SK-N-SH (cell line): ENCODE measurements around the gene RBP5. TPM values are rescaled to one million over a fixed set of nuclear protein-coding genes. Genes with fewer than 3 reads are reported as not detected.

Source experiments
- CHD2 ChIP-seq: fragments of 150-350 bp; IDR thresholded peaks from 2 replicates; pipeline ENCODE4 v1.6.1; 2018; ENCODE audit warnings: low read length; ENCODE audit not compliant: partially characterized antibody
- ELF1 ChIP-seq: IDR thresholded peaks from 2 replicates; pipeline ENCODE4 v1.4.0; 2012
- EP300 ChIP-seq, 2 experiments: IDR thresholded peaks; 2 replicates each; pipeline versions ENCODE4 v1.4.0 to v1.6.1; 2012; ENCODE audit warnings: borderline replicate concordance in 1 of 2, low read depth in 1 of 2, low read length in 1 of 2
- FOXJ3 ChIP-seq: sonication (generic); formaldehyde crosslinking; IDR thresholded peaks from 2 replicates; pipeline ENCODE4 v1.5.1; 2020; ENCODE audit warnings: mild to moderate bottlenecking, missing genetic modification reagents
- FOXM1 ChIP-seq: IDR thresholded peaks from 2 replicates; pipeline ENCODE4 v1.4.0; 2012; ENCODE audit warnings: low read depth, mild to moderate bottlenecking
- GATA2 ChIP-seq: sonication (generic); formaldehyde crosslinking; IDR thresholded peaks from 2 replicates; pipeline ENCODE4 v1.5.0; 2020; ENCODE audit warnings: mild to moderate bottlenecking, missing genetic modification reagents
- MAX ChIP-seq: IDR thresholded peaks from 2 replicates; pipeline ENCODE4 v1.4.0; 2012; ENCODE audit warnings: low read depth
- MEF2A ChIP-seq: IDR thresholded peaks from 2 replicates; pipeline ENCODE4 v1.4.0; 2012; ENCODE audit warnings: low read depth, borderline replicate concordance
- MXI1 ChIP-seq: IDR thresholded peaks from 2 replicates; pipeline ENCODE4 v1.6.1; 2012; ENCODE audit warnings: mild to moderate bottlenecking, low read depth, low read length, improper control_type of control experiment
- PBX3 ChIP-seq: IDR thresholded peaks from 2 replicates; pipeline ENCODE4; 2012
- RAD21 ChIP-seq: IDR thresholded peaks from 2 replicates; pipeline ENCODE4 v1.6.1; 2012; ENCODE audit warnings: mild to moderate bottlenecking, low read length
- RCOR1 ChIP-seq: fragments of 150-350 bp; IDR thresholded peaks from 2 replicates; pipeline ENCODE4 v1.6.1; 2017; ENCODE audit warnings: antibody characterized with exemption, low read length
- RXRA ChIP-seq: IDR thresholded peaks from 2 replicates; pipeline ENCODE4 v1.4.0; 2012; ENCODE audit warnings: low read depth, mild to moderate bottlenecking, borderline replicate concordance
- SIN3A ChIP-seq: IDR thresholded peaks from 2 replicates; pipeline ENCODE4 v1.6.1; 2012; ENCODE audit warnings: low read depth, mild to moderate bottlenecking, low read length, moderate library complexity, borderline replicate concordance
- SMC3 ChIP-seq: IDR thresholded peaks from 2 replicates; pipeline ENCODE4 v1.6.1; 2012; ENCODE audit warnings: low read depth, low read length, improper control_type of control experiment
- TAF1 ChIP-seq: IDR thresholded peaks from 2 replicates; pipeline ENCODE4 v1.6.1; 2012; ENCODE audit warnings: low read depth, mild to moderate bottlenecking, low read length, moderate library complexity, borderline replicate concordance
- TCF12 ChIP-seq: IDR thresholded peaks from 2 replicates; pipeline ENCODE4 v1.4.0; 2012
- TEAD4 ChIP-seq: IDR thresholded peaks from 2 replicates; pipeline ENCODE4 v1.4.0; 2012; ENCODE audit warnings: mild to moderate bottlenecking, borderline replicate concordance; ENCODE audit not compliant: insufficient read depth
- polyA plus RNA-seq, 3 experiments: library from polyadenylated mRNA; depleted of rRNA; stranded (reverse); fragments of >200 nt; gene quantifications; 2 replicates each; pipeline ENCODE4 v1.2.3, GENCODE V29; 2012
- TF ChIP-seq, protein P1 (sequence below): fragments of 150-350 bp; IDR thresholded peaks from 2 replicates; pipeline ENCODE4 v1.6.1; 2016; ENCODE audit warnings: mild to moderate bottlenecking, low read depth, low read length
- TF ChIP-seq, protein P2 (sequence below): IDR thresholded peaks from 2 replicates; pipeline ENCODE4 v1.4.0; 2012; ENCODE audit warnings: low read depth, borderline replicate concordance
- TF ChIP-seq, protein P3 (sequence below): fragments of 150-350 bp; IDR thresholded peaks from 2 replicates; pipeline ENCODE4 v1.6.1; 2017; ENCODE audit warnings: antibody characterized with exemption, low read length, low read depth, borderline replicate concordance
- TF ChIP-seq, protein P4 (sequence below): IDR thresholded peaks from 2 replicates; pipeline ENCODE4 v1.4.0; 2012; ENCODE audit warnings: low read depth, borderline replicate concordance

Gene RBP5
- polyA plus RNA-seq, 1 of the 3 experiments (the other 2 are of a cell fraction): 0.12 TPM

GRCh38 chr12:7108003-7108795, 20.5 kb downstream of the RBP5 start (continued):
- TF ChIP-seq, protein P1, sequence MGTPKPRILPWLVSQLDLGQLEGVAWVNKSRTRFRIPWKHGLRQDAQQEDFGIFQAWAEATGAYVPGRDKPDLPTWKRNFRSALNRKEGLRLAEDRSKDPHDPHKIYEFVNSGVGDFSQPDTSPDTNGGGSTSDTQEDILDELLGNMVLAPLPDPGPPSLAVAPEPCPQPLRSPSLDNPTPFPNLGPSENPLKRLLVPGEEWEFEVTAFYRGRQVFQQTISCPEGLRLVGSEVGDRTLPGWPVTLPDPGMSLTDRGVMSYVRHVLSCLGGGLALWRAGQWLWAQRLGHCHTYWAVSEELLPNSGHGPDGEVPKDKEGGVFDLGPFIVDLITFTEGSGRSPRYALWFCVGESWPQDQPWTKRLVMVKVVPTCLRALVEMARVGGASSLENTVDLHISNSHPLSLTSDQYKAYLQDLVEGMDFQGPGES: no peak
- TF ChIP-seq SMC3 (no peak), MEF2A (no peak), FOXJ3 (CRISPR knock-in tag) (no peak), CHD2 (peak; percentile 69), FOXM1 (no peak), EP300 (IDR thresholded peaks at IDR 0.05; ENCODE audit: borderline replicate concordance in 1 of 2, low read depth in 1 of 2, low read length in 1 of 2) (no peak), RCOR1 (no peak), PBX3 (no peak), ELF1 (no peak), TAF1 (no peak), MXI1 (no peak), TEAD4 (no peak), SIN3A (no peak), GATA2 (no peak), RXRA (no peak), MAX (peak; percentile 51; the same call in 1 of the 2 replicates), RAD21 (no peak), TCF12 (no peak)
- TF ChIP-seq, protein P2, sequence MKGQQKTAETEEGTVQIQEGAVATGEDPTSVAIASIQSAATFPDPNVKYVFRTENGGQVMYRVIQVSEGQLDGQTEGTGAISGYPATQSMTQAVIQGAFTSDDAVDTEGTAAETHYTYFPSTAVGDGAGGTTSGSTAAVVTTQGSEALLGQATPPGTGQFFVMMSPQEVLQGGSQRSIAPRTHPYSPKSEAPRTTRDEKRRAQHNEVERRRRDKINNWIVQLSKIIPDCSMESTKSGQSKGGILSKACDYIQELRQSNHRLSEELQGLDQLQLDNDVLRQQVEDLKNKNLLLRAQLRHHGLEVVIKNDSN: no peak
- TF ChIP-seq, protein P3, sequence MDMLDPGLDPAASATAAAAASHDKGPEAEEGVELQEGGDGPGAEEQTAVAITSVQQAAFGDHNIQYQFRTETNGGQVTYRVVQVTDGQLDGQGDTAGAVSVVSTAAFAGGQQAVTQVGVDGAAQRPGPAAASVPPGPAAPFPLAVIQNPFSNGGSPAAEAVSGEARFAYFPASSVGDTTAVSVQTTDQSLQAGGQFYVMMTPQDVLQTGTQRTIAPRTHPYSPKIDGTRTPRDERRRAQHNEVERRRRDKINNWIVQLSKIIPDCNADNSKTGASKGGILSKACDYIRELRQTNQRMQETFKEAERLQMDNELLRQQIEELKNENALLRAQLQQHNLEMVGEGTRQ: no peak
- TF ChIP-seq, protein P4, sequence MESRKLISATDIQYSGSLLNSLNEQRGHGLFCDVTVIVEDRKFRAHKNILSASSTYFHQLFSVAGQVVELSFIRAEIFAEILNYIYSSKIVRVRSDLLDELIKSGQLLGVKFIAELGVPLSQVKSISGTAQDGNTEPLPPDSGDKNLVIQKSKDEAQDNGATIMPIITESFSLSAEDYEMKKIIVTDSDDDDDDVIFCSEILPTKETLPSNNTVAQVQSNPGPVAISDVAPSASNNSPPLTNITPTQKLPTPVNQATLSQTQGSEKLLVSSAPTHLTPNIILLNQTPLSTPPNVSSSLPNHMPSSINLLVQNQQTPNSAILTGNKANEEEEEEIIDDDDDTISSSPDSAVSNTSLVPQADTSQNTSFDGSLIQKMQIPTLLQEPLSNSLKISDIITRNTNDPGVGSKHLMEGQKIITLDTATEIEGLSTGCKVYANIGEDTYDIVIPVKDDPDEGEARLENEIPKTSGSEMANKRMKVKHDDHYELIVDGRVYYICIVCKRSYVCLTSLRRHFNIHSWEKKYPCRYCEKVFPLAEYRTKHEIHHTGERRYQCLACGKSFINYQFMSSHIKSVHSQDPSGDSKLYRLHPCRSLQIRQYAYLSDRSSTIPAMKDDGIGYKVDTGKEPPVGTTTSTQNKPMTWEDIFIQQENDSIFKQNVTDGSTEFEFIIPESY: peak; percentile 42; the same call in 1 of the 2 replicates
- TF ChIP-seq, all 33 proteins: peak for 5
